Fibroblast of skin of left quadriceps (primary cell): ENCODE measurements around the gene TSPEAR.
"Not testable (repeated sequence)": the region's sequence is repeated elsewhere in the genome, so short reads cannot be mapped to it uniquely, and the experiment has no call there.

Source experiments
- DNase-seq, 2 experiments: peaks; one replicate each; pipeline ENCODE4 v3.0.0-alpha.2; 2013; ENCODE audit warnings: low read depth in 2 of 2

TSPEAR gene

GRCh38 chr21:44702111-44702972 lies 9.0 kb downstream of the TSPEAR start:
- DNase-seq = no peak

GRCh38 chr21:44701541-44701940 lies 9.8 kb downstream of the TSPEAR start:
- no peak for DNase-seq

- no peak for DNase-seq
Measured at GRCh38 chr21:44701023-44701400, 10.4 kb downstream of the TSPEAR start.

DNA sequence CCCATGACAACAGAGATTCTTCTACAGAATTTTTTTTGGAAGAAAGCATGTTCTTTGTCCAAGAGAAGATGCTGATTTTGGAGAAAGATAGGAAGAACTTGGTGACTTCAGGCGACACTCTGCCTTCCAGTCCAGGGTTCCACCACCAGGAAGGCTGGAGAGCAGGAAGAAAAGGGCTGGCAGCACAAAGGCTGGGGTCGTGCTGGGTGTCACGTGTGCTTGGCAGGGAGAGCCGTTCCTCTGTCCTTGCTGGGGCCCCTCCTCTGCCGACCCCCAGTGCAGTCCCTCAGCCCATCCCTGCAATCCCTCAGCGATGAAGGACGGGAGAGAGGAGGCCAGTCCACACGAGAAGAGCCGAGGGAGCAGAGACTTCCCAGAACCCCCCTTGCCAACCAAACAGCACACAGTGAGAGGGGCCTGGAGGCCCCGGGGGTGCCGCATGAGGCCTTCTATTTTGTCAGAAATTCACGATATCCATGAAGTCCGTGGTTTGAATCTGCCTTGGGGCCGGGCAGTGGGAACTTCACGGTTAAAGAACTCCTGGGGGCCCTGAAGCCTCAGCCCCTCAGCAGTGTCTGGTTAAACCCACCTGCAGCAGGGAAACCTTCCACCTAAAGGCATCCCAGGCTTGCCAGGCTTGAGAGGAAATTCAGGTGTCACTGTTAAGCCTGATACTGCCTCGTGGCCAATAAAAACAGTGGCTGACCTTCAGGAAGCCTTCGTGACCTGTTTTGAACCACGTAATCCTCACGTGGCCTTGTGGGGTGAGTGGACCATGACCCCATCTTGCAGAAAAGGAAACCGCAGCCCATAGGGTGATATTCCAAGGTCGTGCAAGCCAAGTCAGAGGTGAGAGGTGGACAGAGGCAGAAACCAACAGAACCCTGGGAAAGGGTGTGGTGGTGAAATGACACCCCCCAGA lies 11.0 kb downstream of the TSPEAR start:
- DNase-seq = no peak

- DNase-seq = no peak
Measured at GRCh38 chr21:44699502-44700001, 11.8 kb downstream of the TSPEAR start.

DNA sequence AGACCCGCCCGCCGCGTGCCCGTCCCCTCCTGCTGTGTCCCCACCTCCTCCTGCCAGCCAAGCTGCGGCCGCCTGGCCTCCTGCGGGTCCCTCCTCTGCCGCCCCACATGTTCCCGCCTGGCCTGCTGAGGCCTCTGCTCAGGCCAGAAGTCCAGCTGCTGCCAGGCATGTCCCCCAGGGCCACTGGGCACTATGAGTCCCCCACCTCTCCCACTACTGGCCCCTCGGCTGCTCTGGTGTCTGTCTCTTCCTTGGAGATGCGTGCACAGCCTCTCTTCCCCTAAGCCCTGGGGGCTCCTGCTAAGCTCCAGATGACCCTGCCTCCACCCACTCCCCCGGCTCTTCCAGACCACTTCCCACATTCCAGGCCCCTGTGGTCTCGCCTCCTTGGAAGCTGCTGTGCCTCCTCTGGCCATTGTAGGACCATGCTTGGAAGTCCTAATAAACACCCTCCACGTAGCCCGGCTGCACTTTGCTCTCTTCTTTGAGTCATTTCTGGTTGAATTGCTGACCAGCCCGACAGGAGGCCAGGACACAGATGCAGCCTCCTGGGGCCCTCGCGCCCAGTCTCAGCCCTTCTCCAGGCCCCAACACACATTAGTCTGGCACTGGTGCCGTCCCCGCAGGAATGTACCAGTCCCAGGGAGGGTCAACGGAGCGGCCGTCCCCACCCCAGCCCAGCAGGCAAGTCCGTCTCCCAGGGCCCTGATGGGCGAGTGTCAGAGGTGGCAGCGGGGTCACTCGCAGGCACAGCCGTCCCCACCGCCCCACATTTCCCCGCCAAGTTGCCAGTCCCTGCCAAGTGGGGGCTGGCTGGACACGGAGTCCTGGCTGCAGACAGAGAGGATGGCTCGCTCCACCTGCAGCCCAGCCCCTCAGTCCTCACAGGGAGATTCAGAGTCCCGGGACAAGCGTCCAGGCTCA lies 13.3 kb downstream of the TSPEAR start:
- no peak for DNase-seq

DNA sequence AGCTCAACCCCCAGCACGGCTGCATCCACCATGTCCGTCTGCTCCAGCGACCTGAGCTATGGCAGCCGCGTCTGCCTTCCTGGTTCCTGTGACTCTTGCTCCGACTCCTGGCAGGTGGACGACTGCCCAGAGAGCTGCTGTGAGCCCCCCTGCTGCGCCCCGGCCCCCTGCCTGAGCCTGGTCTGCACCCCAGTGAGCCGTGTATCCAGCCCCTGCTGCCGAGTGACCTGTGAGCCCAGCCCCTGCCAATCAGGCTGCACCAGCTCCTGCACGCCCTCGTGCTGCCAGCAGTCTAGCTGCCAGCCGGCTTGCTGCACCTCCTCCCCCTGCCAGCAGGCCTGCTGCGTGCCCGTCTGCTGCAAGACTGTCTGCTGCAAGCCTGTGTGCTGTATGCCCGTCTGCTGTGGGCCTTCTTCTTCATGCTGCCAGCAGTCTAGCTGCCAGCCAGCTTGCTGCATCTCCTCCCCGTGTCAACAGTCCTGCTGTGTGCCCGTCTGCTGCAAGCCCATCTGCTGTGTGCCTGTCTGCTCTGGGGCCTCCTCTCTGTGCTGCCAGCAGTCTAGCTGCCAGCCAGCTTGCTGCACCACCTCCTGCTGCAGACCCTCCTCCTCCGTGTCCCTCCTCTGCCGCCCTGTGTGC lies 14.1 kb downstream of the TSPEAR start, which contains the start of gene KRTAP10-12:
TSS of gene KRTAP10-12 (plus strand) at position 1 of the 639 bp plus-strand sequence. CDS start at position 31, 30 bp downstream.
- not testable (repeated sequence) for DNase-seq

GRCh38 chr21:44696572-44696971 lies 14.8 kb downstream of the TSPEAR start:
- no peak for DNase-seq

GRCh38 chr21:44695641-44696040 lies 15.7 kb downstream of the TSPEAR start:
- no peak for DNase-seq

GRCh38 chr21:44695184-44695583 lies 16.2 kb downstream of the TSPEAR start:
- no peak for DNase-seq

- DNase-seq = no peak
Measured at GRCh38 chr21:44694776-44695175, 16.6 kb downstream of the TSPEAR start.

GRCh38 chr21:44692798-44693512 lies 18.4 kb downstream of the TSPEAR start:
- no peak for DNase-seq

DNA sequence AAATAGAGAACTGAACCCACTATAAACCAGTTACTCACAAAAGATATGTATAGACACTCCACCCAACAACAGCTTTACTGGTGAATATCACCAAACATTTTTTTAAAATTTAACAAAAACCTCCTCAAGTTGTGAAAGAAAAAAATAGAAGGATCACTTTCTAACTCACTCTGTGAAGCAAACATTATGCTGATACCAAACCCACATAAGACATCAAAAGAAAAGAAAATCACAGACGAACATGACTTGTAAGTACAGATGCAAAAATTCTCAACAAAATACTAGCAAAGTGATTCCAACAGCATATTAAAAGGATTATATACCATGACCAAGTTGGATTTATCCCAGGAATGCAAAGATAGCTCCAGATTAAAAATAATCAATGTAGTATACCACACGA lies 19.7 kb downstream of the TSPEAR start:
- no peak for DNase-seq

- DNase-seq = not testable (repeated sequence)
Measured at GRCh38 chr21:44689740-44690139, 21.6 kb downstream of the TSPEAR start.

DNA sequence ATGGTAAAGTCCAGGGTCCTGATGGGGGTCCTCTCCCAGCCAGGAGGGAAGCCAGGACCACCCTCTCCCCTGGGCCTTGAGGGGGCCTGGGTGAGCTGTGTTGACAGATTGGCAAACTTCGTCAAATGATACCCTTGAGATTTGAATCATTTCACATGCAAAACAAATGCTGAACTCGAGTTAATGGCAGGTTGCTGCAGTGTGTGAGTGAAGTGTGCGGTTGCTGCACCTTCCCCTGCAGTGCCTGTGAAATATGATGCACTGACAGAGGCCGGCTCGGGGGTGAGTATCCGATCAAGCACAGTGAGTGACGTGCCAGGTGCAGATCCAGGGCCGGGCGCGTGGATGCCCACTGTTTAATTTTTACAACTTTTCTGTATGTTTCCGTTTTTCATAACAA lies 23.7 kb downstream of the TSPEAR start:
- DNase-seq = no peak

- DNase-seq = no peak
Measured at GRCh38 chr21:44686843-44687561, 24.4 kb downstream of the TSPEAR start.

- no peak for DNase-seq
Measured at GRCh38 chr21:44686000-44686781, 25.2 kb downstream of the TSPEAR start.

- not testable (repeated sequence) for DNase-seq
Measured at GRCh38 chr21:44685050-44685449, 26.3 kb downstream of the TSPEAR start.

DNA sequence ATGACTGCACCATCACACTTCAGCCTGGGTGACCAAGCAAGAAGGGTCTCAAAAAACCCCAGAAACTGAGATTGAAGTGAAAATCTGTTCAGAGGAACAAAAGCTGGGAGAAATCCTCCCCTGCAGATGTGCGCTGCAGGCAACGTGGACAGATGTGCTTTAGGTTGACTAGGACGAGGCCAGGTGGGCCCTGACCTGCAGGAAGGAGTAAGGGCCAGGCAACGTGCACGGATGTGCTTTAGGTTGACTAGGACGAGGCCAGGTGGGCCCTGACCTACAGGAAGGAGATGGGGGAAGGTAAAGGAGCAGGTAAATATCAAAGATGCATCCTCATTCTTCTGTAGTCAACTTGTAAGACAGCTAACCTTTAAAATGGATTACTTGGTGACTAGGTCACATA lies 26.9 kb downstream of the TSPEAR start:
- no peak for DNase-seq
